IMR-90 (cell line): ENCODE data around the gene BTF3. TPM values are rescaled to one million over a fixed set of nuclear protein-coding genes. Genes with fewer than 3 reads are reported as not detected.

Experiments
- ATAC-seq: fragments of 200-7000 bp; cut with Tn5 transposase; 2 replicates; pipeline ENCODE4 v1.9.1; 2020; ENCODE audit warnings: low read depth, mild to moderate bottlenecking, moderate library complexity
- Bru-seq: library from RNA; stranded (reverse); fragments of 400-500 nt; gene quantifications from one replicate; lab custom pipeline; 2021; lab: Mats Ljungman, UMichigan
- BruChase-seq, 2 experiments: library from RNA; stranded (reverse); fragments of 400-500 nt; gene quantifications; one replicate each; lab custom pipeline; 2021; lab: Mats Ljungman, UMichigan
- BruUV-seq: library from RNA; stranded (reverse); fragments of 400-500 nt; replicated peaks from 2 replicates; lab custom pipeline; 2021; lab: Mats Ljungman, UMichigan
- CTCF ChIA-PET: fragments of 300-600 bp; formaldehyde crosslinking; extraction: SDS; loops from one replicate; lab custom pipeline; 2021; ENCODE audit warnings: antibody characterized with exemption; lab: Yijun Ruan, JAX
- POLR2A ChIA-PET: fragments of 300-600 bp; sonication (Branson Sonifier 250); formaldehyde crosslinking; loops from one replicate; lab custom pipeline; 2022; ENCODE audit warnings: antibody characterized with exemption; ENCODE audit not compliant: unreplicated experiment; lab: Charles Lee
- DNase-seq: peaks from one replicate; pipeline ENCODE4 v3.0.0; 2013
- H2AFZ ChIP-seq: replicated peaks from 2 replicates; pipeline ENCODE3; 2013; ENCODE audit warnings: low read length, mild to moderate bottlenecking; ENCODE audit not compliant: poor library complexity
- H2AK5ac ChIP-seq: 2 replicates; pipeline ENCODE4 v1.6.1; 2013; ENCODE audit warnings: low read depth, low read length, inconsistent platforms
- H2AK9ac ChIP-seq: replicated peaks from 2 replicates; pipeline ENCODE3; 2013; ENCODE audit warnings: mild to moderate bottlenecking, low read depth, low read length, moderate library complexity; ENCODE audit not compliant: poor library complexity
- H2BK120ac ChIP-seq: 2 replicates; pipeline ENCODE4 v1.6.1; 2013; ENCODE audit warnings: low read depth, low read length, inconsistent platforms
- H2BK15ac ChIP-seq: 3 replicates; pipeline ENCODE4 v1.6.1; 2013; ENCODE audit warnings: low read depth, low read length, inconsistent platforms
- H2BK20ac ChIP-seq: 2 replicates; pipeline ENCODE4 v1.6.1; 2013; ENCODE audit warnings: low read depth, mild to moderate bottlenecking, inconsistent platforms, low read length, moderate library complexity
- H2BK5ac ChIP-seq: 2 replicates; pipeline ENCODE4 v1.6.1; 2013; ENCODE audit warnings: mild to moderate bottlenecking, low read depth, low read length, inconsistent platforms; ENCODE audit not compliant: poor library complexity, severe bottlenecking
- H3K14ac ChIP-seq: replicated peaks from 2 replicates; pipeline ENCODE4 v1.6.1; 2013; ENCODE audit warnings: low read depth, low read length, inconsistent platforms
- H3K18ac ChIP-seq: 2 replicates; pipeline ENCODE4 v1.6.1; 2013; ENCODE audit warnings: low read depth, low read length, control low read depth
- H3K23ac ChIP-seq: 2 replicates; pipeline ENCODE4 v1.6.1; 2013; ENCODE audit warnings: low read depth, low read length, inconsistent platforms
- H3K27ac ChIP-seq: 2 replicates; pipeline ENCODE4 v1.5.1; 2013; ENCODE audit warnings: mild to moderate bottlenecking, control low read depth, low read length; ENCODE audit not compliant: insufficient read depth
- H3K27me3 ChIP-seq: 2 replicates; pipeline ENCODE4 v1.6.1; 2013; ENCODE audit warnings: low read length; ENCODE audit not compliant: control insufficient read depth, insufficient read depth
- H3K36me3 ChIP-seq: 2 replicates; pipeline ENCODE4 v1.6.1; 2013; ENCODE audit warnings: low read length, mixed read lengths; ENCODE audit not compliant: control insufficient read depth, insufficient read depth
- H3K4ac ChIP-seq: 2 replicates; pipeline ENCODE4 v1.6.1; 2013; ENCODE audit warnings: low read depth, low read length, inconsistent platforms
- H3K4me1 ChIP-seq: 2 replicates; pipeline ENCODE4 v1.6.1; 2013; ENCODE audit warnings: low read length, mixed read lengths; ENCODE audit not compliant: control insufficient read depth, insufficient read depth
- H3K4me2 ChIP-seq: 2 replicates; pipeline ENCODE4 v1.6.1; 2013; ENCODE audit warnings: low read depth, mild to moderate bottlenecking, control low read depth, low read length, moderate library complexity
- H3K4me3 ChIP-seq: 2 replicates; pipeline ENCODE4 v1.5.1; 2013; ENCODE audit warnings: low read depth, mild to moderate bottlenecking, control low read depth, low read length, moderate library complexity; ENCODE audit not compliant: insufficient read depth
- H3K56ac ChIP-seq: 2 replicates; pipeline ENCODE4 v1.6.1; 2013; ENCODE audit warnings: low read length, inconsistent platforms; ENCODE audit not compliant: insufficient read depth; ENCODE audit errors: extremely low read depth
- H3K79me1 ChIP-seq, 2 experiments: 2 replicates each; pipeline ENCODE4 v1.6.1; 2013; ENCODE audit warnings: low read length in 2 of 2, inconsistent platforms in 1 of 2, low read depth in 1 of 2
- H3K9ac ChIP-seq: 2 replicates; pipeline ENCODE4 v1.6.1; 2013; ENCODE audit warnings: low read depth, low read length, control low read depth
- H3K9me1 ChIP-seq: 2 replicates; pipeline ENCODE4 v1.6.1; 2013; ENCODE audit warnings: low read length, inconsistent platforms; ENCODE audit not compliant: insufficient read depth
- H3K9me3 ChIP-seq: 2 replicates; pipeline ENCODE4 v1.6.1; 2013; ENCODE audit warnings: low read length; ENCODE audit not compliant: control insufficient read depth, insufficient read depth
- H4K20me1 ChIP-seq: 2 replicates; pipeline ENCODE4 v1.6.1; 2013; ENCODE audit warnings: low read length, inconsistent platforms; ENCODE audit not compliant: insufficient read depth
- H4K5ac ChIP-seq: 2 replicates; pipeline ENCODE4 v1.6.1; 2013; ENCODE audit warnings: mild to moderate bottlenecking, low read depth, low read length, control low read depth
- H4K8ac ChIP-seq, 2 experiments: 2 replicates each; pipeline ENCODE4 v1.6.1; 2013; ENCODE audit warnings: low read depth in 2 of 2, low read length in 2 of 2, control low read depth in 1 of 2, inconsistent platforms in 1 of 2
- H4K91ac ChIP-seq: 2 replicates; pipeline ENCODE4 v1.6.1; 2013; ENCODE audit warnings: low read depth, low read length, inconsistent platforms; ENCODE audit not compliant: insufficient read depth
- BHLHE40 ChIP-seq: fragments of 150-350 bp; IDR thresholded peaks from 2 replicates; pipeline ENCODE4 v1.6.1; 2016; ENCODE audit warnings: mild to moderate bottlenecking, low read depth, low read length
- CEBPB ChIP-seq: IDR thresholded peaks from 2 replicates; pipeline ENCODE4 v1.6.1; 2012; ENCODE audit warnings: low read depth, low read length, improper control_type of control experiment
- CHD1 ChIP-seq: IDR thresholded peaks from 2 replicates; pipeline ENCODE4 v1.6.1; 2012; ENCODE audit warnings: low read depth, low read length, improper control_type of control experiment
- ELK1 ChIP-seq: fragments of 150-350 bp; IDR thresholded peaks from 2 replicates; pipeline ENCODE4 v1.6.1; 2016; ENCODE audit warnings: low read depth, mild to moderate bottlenecking, low read length, moderate library complexity, borderline replicate concordance
- FOS ChIP-seq: fragments of 150-350 bp; IDR thresholded peaks from 2 replicates; pipeline ENCODE4 v1.6.1; 2016; ENCODE audit warnings: low read depth, low read length
- MXI1 ChIP-seq: IDR thresholded peaks from 2 replicates; pipeline ENCODE4 v1.6.1; 2012; ENCODE audit warnings: low read depth, mild to moderate bottlenecking, low read length, moderate library complexity, borderline replicate concordance
- NFE2L2 ChIP-seq: fragments of 150-350 bp; IDR thresholded peaks from 2 replicates; pipeline ENCODE4 v1.6.1; 2016; ENCODE audit warnings: low read depth, mild to moderate bottlenecking, low read length
- POLR2A ChIP-seq: IDR thresholded peaks from 2 replicates; pipeline ENCODE4 v1.6.1; 2012; ENCODE audit warnings: mild to moderate bottlenecking, low read depth, low read length
- RAD21 ChIP-seq: IDR thresholded peaks from 2 replicates; pipeline ENCODE4 v1.6.1; 2012; ENCODE audit warnings: low read length, improper control_type of control experiment
- RCOR1 ChIP-seq: IDR thresholded peaks from 2 replicates; pipeline ENCODE4 v1.6.1; 2012; ENCODE audit warnings: mild to moderate bottlenecking, low read length, improper control_type of control experiment; ENCODE audit not compliant: insufficient replicate concordance
- RFX5 ChIP-seq: IDR thresholded peaks from 2 replicates; pipeline ENCODE4 v1.8.0; 2012; ENCODE audit warnings: low read depth, mild to moderate bottlenecking, low read length, moderate library complexity
- SMC3 ChIP-seq: fragments of 150-350 bp; IDR thresholded peaks from 2 replicates; pipeline ENCODE4 v1.6.1; 2016; ENCODE audit warnings: low read depth, mild to moderate bottlenecking, antibody characterized with exemption, low read length, moderate library complexity
- USF2 ChIP-seq: fragments of 150-350 bp; IDR thresholded peaks from 2 replicates; pipeline ENCODE4 v1.6.1; 2017; ENCODE audit warnings: mild to moderate bottlenecking, antibody characterized with exemption, low read length, low read depth
- WGBS, 2 experiments: methylation state at CpG; one replicate each; pipeline versions ENCODE4 v1.1.5 to v1.1.7; 2013; ENCODE audit warnings: missing lambda C conversion rate in 2 of 2; ENCODE audit not compliant: insufficient read length in 1 of 2; ENCODE audit errors: extremely low coverage in 2 of 2; 5-methylcytosine and 5-hydroxymethylcytosine counted together
- dilution Hi-C: fragments of 300-500 bp; cut with HindIII; formaldehyde crosslinking; loops from one replicate; pipeline ENCODE4 v1.14.3; 2018; ENCODE audit warnings: low sequenced_read_pairs; ENCODE audit not compliant: unreplicated experiment
- in situ Hi-C: fragments of 300-500 bp; cut with MboI; formaldehyde crosslinking; loops from 3 replicates; pipeline ENCODE4 v1.14.3; 2019; ENCODE audit warnings: low sequenced_read_pairs, inconsistent platforms, mixed read lengths
- intact Hi-C: fragments of 100-400 bp; cut with micrococcal nuclease; formaldehyde crosslinking; loops from 2 replicates; pipeline ENCODE4 v1.10.0; 2022
- long read RNA-seq: library from polyadenylated mRNA; unstranded; transcript quantifications from one replicate; pipeline ENCODE4 v2.0.0, GENCODE V29; 2021; ENCODE audit not compliant: unreplicated experiment
- polyA plus RNA-seq, 3 experiments: library from polyadenylated mRNA; depleted of rRNA; stranded (reverse); fragments of >200 nt; gene quantifications; 2 replicates each; pipeline ENCODE4 v1.2.3, GENCODE V29; 2012; ENCODE audit warnings: low replicate concordance in 1 of 3
- total RNA-seq: library from RNA; depleted of rRNA; stranded (reverse); fragments of >200 nt; gene quantifications from 2 replicates; pipeline ENCODE4 v1.2.3, GENCODE V29; 2012; rRNA removed

BTF3 gene
- total RNA-seq (211 and 225 TPM in 2 replicates), polyA plus RNA-seq (2012; rRNA removed) (410 and 443 TPM in 2 replicates), Bru-seq, nascent RNA (percentile 96 among the genes with signal in this experiment), BruChase-seq, experiment 1, labeled RNA remaining after a 6-hour chase (percentile 94 among the genes with signal in this experiment), BruChase-seq, experiment 2, labeled RNA remaining after a 2-hour chase (percentile 87 among the genes with signal in this experiment)
- 226 and 424 TPM in 2 replicates for polyA plus RNA-seq (2012; cell fraction: cytosol; rRNA removed)
- polyA plus RNA-seq (2012; cell fraction: nucleus; rRNA removed; ENCODE audit: low replicate concordance) = 47.3 and 183 TPM in 2 replicates
- long read RNA-seq, transcript BTF3-202 (6 exons, 1,237 nt) = minor isoform, 16 of 247 reads
- long read RNA-seq, transcript BTF3-201 (6 exons, 897 nt) = major isoform, 220 of 247 reads
- long read RNA-seq, partial matches to known transcripts = 6 of 247 reads
- long read RNA-seq, other reads (novel, unspliced or antisense) = 5 of 247 reads

GRCh38 chr5:73498057-73498992, at the start of gene BTF3:
Gene BTF3 (plus strand): TSS chr5:73498442. CDS start chr5:73498668, 226 bp downstream.
- ATAC-seq = peak; percentile 94
- 2% methylated on average over 17 of the region's 67 CpGs; no CpG with 5 or more reads in 1 of the 2 experiments for WGBS, 2 experiments
- Histone ChIP-seq H3K18ac (peak within 1 kb of the TSS; percentile 70), H3K79me1 (peaks cover 6 to 26% of the 10 kb centered on the region in 2 experiments; a peak in 2 of 4 replicates), H3K4me3 (peak within 1 kb of the TSS; percentile 79), H3K4ac (peak within 1 kb of the TSS; percentile 98), H3K27me3 (no peaks in the 10 kb centered on the region), H3K4me1 (peaks cover 2% of the 10 kb centered on the region; the same call in 1 of the 2 replicates), H4K20me1 (peaks cover 24% of the 10 kb centered on the region), H4K8ac (peak within 1 kb of the TSS; percentile 86 to 99), H4K91ac (peak within 1 kb of the TSS; percentile 88), H3K56ac (peak within 1 kb of the TSS; percentile 81), H3K36me3 (peaks cover 5% of the 10 kb centered on the region), H3K14ac (peak within 1 kb of the TSS; percentile 98), H2BK15ac (no peak within 1 kb of the TSS), H3K9me1 (peaks cover 2% of the 10 kb centered on the region; the same call in 1 of the 2 replicates), H3K4me2 (peak within 1 kb of the TSS; percentile 100), H2AFZ (peak within 1 kb of the TSS; percentile 97), H2AK9ac (peak within 1 kb of the TSS; percentile 100), H4K5ac (peak within 1 kb of the TSS; percentile 82), H3K23ac (peak within 1 kb of the TSS; percentile 95), H2BK5ac (peak within 1 kb of the TSS; percentile 88), H3K9ac (peak within 1 kb of the TSS; percentile 89), H2AK5ac (peak within 1 kb of the TSS; percentile 91), H3K27ac (peak within 1 kb of the TSS; percentile 87), H2BK120ac (peak within 1 kb of the TSS; percentile 58; the same call in 1 of the 2 replicates), H2BK20ac (no peak within 1 kb of the TSS), H3K9me3 (no peaks in the 10 kb centered on the region)
- peak; percentile 97 for DNase-seq
- BruUV-seq = no TSS peak
- ChIA-PET POLR2A (interaction anchor here (0.6 kb wide), 1 partner anchor 270 kb away, joined by 3 read pairs; no protein-coding TSS in a partner anchor), CTCF (interaction anchor here (0.6 kb wide), 1 partner anchor 254 kb away, joined by 3 read pairs; no protein-coding TSS in a partner anchor)
- in situ Hi-C loops = no loop called here
- intact Hi-C loops = no loop called here
- dilution Hi-C loops = no loop called here
- TF ChIP-seq SMC3 (no peak), RFX5 (no peak), FOS (no peak), BHLHE40 (no peak), ELK1 (no peak), POLR2A (peak; percentile 91), RCOR1 (no peak), MXI1 (no peak), CEBPB (no peak), CHD1 (peak; percentile 92), NFE2L2 (no peak), RAD21 (no peak), USF2 (no peak)
